BLaER1 treated with 17β-estradiol and CSF1 and Interleukin-3, amounts not matched to agents 10 nM and 100 nM (cell line): ENCODE results near the gene BICDL2.

ENCODE experiments used
- H3K27ac ChIP-seq, 11 experiments: shearing (Covaris generic); formaldehyde crosslinking; 2 replicates each; pipeline ENCODE4 v1.8.1; 2022
- H3K27me3 ChIP-seq, 11 experiments: shearing (Covaris generic); formaldehyde crosslinking; 2 replicates each; pipeline ENCODE4 v1.8.1; 2022
- H3K36me3 ChIP-seq, 11 experiments: shearing (Covaris generic); formaldehyde crosslinking; 2 replicates each; pipeline ENCODE4 v1.8.1; 2022
- H3K4me1 ChIP-seq, 10 experiments: shearing (Covaris generic); formaldehyde crosslinking; 2 replicates each; pipeline ENCODE4 v1.8.1; 2022
- H3K4me2 ChIP-seq, 11 experiments: shearing (Covaris generic); formaldehyde crosslinking; 2 replicates each; pipeline ENCODE4 v1.8.1; 2022
- H3K4me3 ChIP-seq, 10 experiments: shearing (Covaris generic); formaldehyde crosslinking; 2 replicates each; pipeline ENCODE4 v1.8.1; 2022
- H3K9ac ChIP-seq, 11 experiments: shearing (Covaris generic); formaldehyde crosslinking; 2 replicates each; pipeline ENCODE4 v1.8.1; 2022
- H3K9me3 ChIP-seq, 11 experiments: shearing (Covaris generic); formaldehyde crosslinking; replicated peaks in 1 of 11; 2 replicates each; pipeline ENCODE4 v1.8.1; 2022
- H4K20me1 ChIP-seq, 11 experiments: shearing (Covaris generic); formaldehyde crosslinking; 2 replicates each; pipeline ENCODE4 v1.8.1; 2022
- Cebpa-rat ChIP-seq, 11 experiments: shearing (Covaris generic); IDR thresholded peaks; 2 replicates each; pipeline ENCODE4 v1.8.1; 2022

BICDL2 gene

DNA sequence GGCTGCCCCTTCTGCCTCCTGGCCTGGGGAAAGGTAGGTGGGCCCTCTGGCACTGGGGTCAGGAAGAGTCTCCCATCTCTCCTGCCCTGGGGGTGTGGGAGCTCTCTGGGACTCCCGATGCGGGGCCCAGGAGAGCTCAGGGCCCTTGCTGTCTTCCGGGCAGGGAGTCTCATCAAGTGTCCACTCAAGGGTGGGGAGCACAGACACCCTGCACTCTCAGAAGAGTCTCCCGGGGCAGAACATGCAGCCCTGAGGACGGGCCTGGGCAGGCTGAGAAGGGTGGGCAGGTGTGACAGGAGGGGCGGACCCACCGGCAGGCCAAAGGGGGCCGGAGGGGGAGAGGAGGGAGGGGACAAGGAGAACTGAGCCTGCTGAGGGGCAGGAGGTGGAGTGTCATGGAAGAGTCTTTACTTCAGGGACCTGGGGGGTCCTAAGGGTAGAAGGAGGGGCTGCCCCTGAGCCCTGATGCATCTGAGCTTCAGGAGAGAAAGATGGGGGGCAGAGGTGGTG, 48.1 kb downstream of the BICDL2 start:
- no peaks in the 10 kb centered on the region for H3K9me3 ChIP-seq
- peak overlapping the region in 1 of 11 experiments; percentile 24; a peak in 1 of 22 replicates for H3K9ac ChIP-seq
- no peak for TF ChIP-seq Cebpa-rat (IDR thresholded peaks at IDR 0.05)
- peaks cover 5 to 20% (median 11%) of the 10 kb centered on the region in 10 experiments; a peak in 19 of 20 replicates for H3K4me1 ChIP-seq
- no peak overlapping the region for H3K4me3 ChIP-seq
- H4K20me1 ChIP-seq = peaks cover 0 to 14% (median 0%) of the 10 kb centered on the region in 11 experiments; a peak in 5 of 22 replicates
- peaks cover 13 to 50% (median 25%) of the 10 kb centered on the region in 11 experiments; a peak in 20 of 22 replicates for H3K27me3 ChIP-seq
- H3K36me3 ChIP-seq = no peaks in the 10 kb centered on the region
- H3K4me2 ChIP-seq = no peak overlapping the region
- H3K27ac ChIP-seq = no peak overlapping the region

DNA sequence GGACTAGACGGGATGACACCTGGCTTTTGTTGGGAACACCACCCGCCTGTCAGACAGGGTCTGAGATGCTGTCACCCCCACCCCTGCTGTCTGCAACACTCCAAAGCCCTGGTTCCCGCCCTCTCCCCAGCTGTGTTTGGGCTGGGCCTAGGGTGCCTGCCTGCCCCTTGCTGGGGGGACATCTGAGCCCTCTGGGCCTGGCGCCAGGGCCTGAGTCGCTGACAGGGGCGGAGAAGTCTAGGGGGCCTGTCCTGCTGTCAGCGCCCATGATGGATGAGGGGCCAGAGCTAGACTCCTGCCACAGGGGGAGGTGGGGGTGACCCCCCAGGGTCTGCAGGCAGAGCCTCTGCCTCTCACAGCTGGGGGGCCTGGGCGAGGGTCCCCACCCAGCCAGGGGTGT, 48.9 kb downstream of the BICDL2 start:
- Histone ChIP-seq H3K36me3 (no peaks in the 10 kb centered on the region), H3K27ac (no peak overlapping the region), H3K9me3 (no peaks in the 10 kb centered on the region), H4K20me1 (peaks cover 0 to 14% (median 0%) of the 10 kb centered on the region in 11 experiments; a peak in 5 of 22 replicates), H3K9ac (peak overlapping the region in 2 of 11 experiments; percentile 13 to 30; a peak in 2 of 22 replicates), H3K27me3 (peaks cover 13 to 41% (median 24%) of the 10 kb centered on the region in 11 experiments; a peak in 20 of 22 replicates), H3K4me3 (no peak overlapping the region), H3K4me2 (no peak overlapping the region), H3K4me1 (peaks cover 10 to 28% (median 19%) of the 10 kb centered on the region in 10 experiments; a peak in 19 of 20 replicates)
- TF ChIP-seq Cebpa-rat (IDR thresholded peaks at IDR 0.05) = no peak

- no peak for TF ChIP-seq Cebpa-rat (IDR thresholded peaks at IDR 0.05)
- Histone ChIP-seq H3K9me3 (no peaks in the 10 kb centered on the region), H3K4me1 (peaks cover 14 to 33% (median 25%) of the 10 kb centered on the region in 10 experiments; a peak in 19 of 20 replicates), H3K9ac (peak overlapping the region in 3 of 11 experiments; percentile 10 to 19 (median 13); a peak in 2 of 22 replicates), H3K4me3 (no peak overlapping the region), H3K27ac (no peak overlapping the region), H4K20me1 (peaks cover 0 to 14% (median 0%) of the 10 kb centered on the region in 11 experiments; a peak in 5 of 22 replicates), H3K27me3 (peaks cover 13 to 38% (median 24%) of the 10 kb centered on the region in 11 experiments; a peak in 20 of 22 replicates), H3K36me3 (no peaks in the 10 kb centered on the region), H3K4me2 (peak overlapping the region in 4 of 11 experiments; percentile 10 to 37 (median 20); a peak in 3 of 22 replicates)
These were observed 49.5 kb downstream of the BICDL2 start for GRCh38 chr16:2987286-2987685.

GRCh38 chr16:2986623-2987188, 50.0 kb downstream of the BICDL2 start:
- H3K36me3 ChIP-seq = no peaks in the 10 kb centered on the region
- peak overlapping the region in 2 of 11 experiments; percentile 19 to 33; a peak in 3 of 22 replicates for H3K9ac ChIP-seq
- H3K27ac ChIP-seq = no peak overlapping the region
- H3K4me2 ChIP-seq = peak overlapping the region in 6 of 11 experiments; percentile 10 to 37 (median 21); a peak in 6 of 22 replicates
- no peak overlapping the region for H3K4me3 ChIP-seq
- H3K9me3 ChIP-seq = no peaks in the 10 kb centered on the region
- peaks cover 15 to 39% (median 30%) of the 10 kb centered on the region in 10 experiments; a peak in 19 of 20 replicates for H3K4me1 ChIP-seq
- TF ChIP-seq Cebpa-rat (IDR thresholded peaks at IDR 0.05) = no peak
- H3K27me3 ChIP-seq = peaks cover 13 to 34% (median 21%) of the 10 kb centered on the region in 11 experiments; a peak in 20 of 22 replicates
- H4K20me1 ChIP-seq = peaks cover 0 to 14% (median 0%) of the 10 kb centered on the region in 11 experiments; a peak in 5 of 22 replicates

DNA sequence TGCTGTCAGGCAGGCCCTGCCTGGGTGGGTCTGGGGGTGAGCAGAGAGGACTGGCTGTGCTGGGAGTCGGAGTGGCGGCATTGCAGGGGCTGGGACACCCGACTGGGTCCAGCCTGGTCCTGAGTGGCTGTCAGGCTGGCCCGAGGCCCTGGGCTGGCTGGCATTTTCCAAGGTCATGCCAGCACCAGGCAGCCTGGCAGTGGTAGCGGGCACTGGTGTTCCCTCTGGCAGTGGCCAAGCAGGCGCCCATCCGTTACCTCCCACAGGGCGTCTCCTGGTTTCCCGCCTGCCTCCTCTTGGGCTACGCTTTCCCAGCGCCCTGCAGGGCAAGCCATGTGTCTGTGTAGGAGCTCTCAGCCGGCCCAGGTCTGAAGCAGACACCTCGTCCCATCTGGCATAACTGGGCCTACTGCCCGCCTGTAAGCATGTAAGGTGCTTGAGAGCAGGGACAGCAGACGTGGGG, 50.8 kb downstream of the BICDL2 start:
- Histone ChIP-seq H3K9ac (peak overlapping the region in 3 of 11 experiments; percentile 1 to 33 (median 19); a peak in 3 of 22 replicates), H3K27me3 (peaks cover 13 to 26% (median 14%) of the 10 kb centered on the region in 11 experiments; a peak in 20 of 22 replicates)

DNA sequence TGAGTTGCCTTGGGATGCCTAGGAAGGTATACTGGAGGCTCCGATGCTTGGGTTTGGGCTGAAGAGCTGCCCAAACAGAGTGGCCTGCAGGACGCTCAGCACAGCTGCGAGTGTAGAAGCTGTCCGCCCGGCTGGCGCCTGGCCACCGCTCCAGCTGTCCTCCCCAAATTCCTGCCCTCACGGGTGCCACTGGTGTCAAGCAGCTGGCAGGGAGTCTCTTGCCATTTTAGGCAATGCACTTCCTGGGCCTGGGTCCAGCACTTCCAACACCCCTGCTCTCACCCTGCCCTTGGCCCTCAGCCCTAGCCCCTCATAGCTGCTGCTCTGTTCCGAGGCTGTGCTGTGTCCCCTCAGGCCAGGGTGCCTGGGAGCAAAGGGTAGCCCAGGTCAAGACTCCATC, 51.3 kb downstream of the BICDL2 start:
- Histone ChIP-seq H3K27me3 (peaks cover 8 to 22% (median 9%) of the 10 kb centered on the region in 11 experiments; a peak in 20 of 22 replicates), H3K4me2 (no peak overlapping the region), H3K9me3 (no peaks in the 10 kb centered on the region), H3K4me1 (peaks cover 23 to 51% (median 41%) of the 10 kb centered on the region in 10 experiments), H4K20me1 (peaks cover 0 to 3% (median 0%) of the 10 kb centered on the region in 11 experiments; a peak in 5 of 22 replicates), H3K36me3 (no peaks in the 10 kb centered on the region), H3K27ac (no peak overlapping the region), H3K9ac (peak overlapping the region in 1 of 11 experiments; percentile 1; a peak in 1 of 22 replicates), H3K4me3 (no peak overlapping the region)
- no peak for TF ChIP-seq Cebpa-rat (IDR thresholded peaks at IDR 0.05)

More for the DNA sequence above, 50.8 kb downstream of the BICDL2 start:
- Histone ChIP-seq H3K4me3 (no peak overlapping the region), H3K4me2 (peak overlapping the region in 1 of 11 experiments; percentile 21; a peak in 1 of 22 replicates), H3K36me3 (no peaks in the 10 kb centered on the region), H4K20me1 (peaks cover 0 to 7% (median 0%) of the 10 kb centered on the region in 11 experiments; a peak in 5 of 22 replicates), H3K4me1 (peaks cover 21 to 47% (median 38%) of the 10 kb centered on the region in 10 experiments), H3K27ac (no peak overlapping the region), H3K9me3 (no peaks in the 10 kb centered on the region)
- TF ChIP-seq Cebpa-rat (IDR thresholded peaks at IDR 0.05) = no peak

DNA sequence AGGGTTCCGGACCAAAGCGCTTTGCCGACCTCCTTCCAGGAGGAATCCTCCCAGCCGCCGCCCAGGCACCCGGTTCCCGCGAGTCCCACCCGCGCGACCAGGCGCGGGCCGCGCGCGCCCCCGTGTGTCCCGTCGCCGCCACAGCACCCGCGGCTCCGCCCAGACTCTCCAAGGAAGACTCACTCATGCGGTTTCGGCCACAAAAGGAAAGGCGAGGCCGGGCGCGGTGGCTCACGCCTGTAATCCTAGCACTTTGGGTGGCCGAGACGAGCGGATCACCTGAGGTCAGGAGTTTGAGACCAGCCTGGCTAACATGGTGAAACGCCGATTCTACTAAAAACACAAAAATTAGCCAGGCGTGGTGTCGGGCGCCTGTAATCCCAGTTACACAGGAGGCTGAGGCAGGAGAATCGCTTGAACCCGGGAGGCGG, 53.0 kb downstream of the BICDL2 start:
- peaks cover 30 to 63% (median 52%) of the 10 kb centered on the region in 10 experiments for H3K4me1 ChIP-seq
- H3K27me3 ChIP-seq = peaks cover 0 to 4% (median 0%) of the 10 kb centered on the region in 11 experiments; a peak in 1 of 22 replicates
- peak overlapping the region in 9 of 10 experiments; percentile 29 to 55 (median 43); a peak in 12 of 20 replicates for H3K4me3 ChIP-seq
- peak overlapping the region; percentile 75 to 99 (median 87) for H3K4me2 ChIP-seq
- peak overlapping the region; percentile 39 to 60 (median 54); a peak in 17 of 22 replicates for H3K9ac ChIP-seq
- H3K27ac ChIP-seq = peak overlapping the region in 1 of 11 experiments; percentile 16; a peak in 1 of 22 replicates
- no peaks in the 10 kb centered on the region for H3K9me3 ChIP-seq
- no peak for TF ChIP-seq Cebpa-rat (IDR thresholded peaks at IDR 0.05)
- peaks cover 0 to 3% (median 0%) of the 10 kb centered on the region in 11 experiments; a peak in 2 of 22 replicates for H3K36me3 ChIP-seq
- H4K20me1 ChIP-seq = peaks cover 0 to 8% (median 0%) of the 10 kb centered on the region in 11 experiments; a peak in 6 of 22 replicates

GRCh38 chr16:2982402-2982801, 54.3 kb downstream of the BICDL2 start:
- Histone ChIP-seq H3K4me3 (no peak overlapping the region), H3K4me2 (peak overlapping the region in 10 of 11 experiments; percentile 75 to 99 (median 88); a peak in 17 of 22 replicates), H3K9ac (0 out of 22 replicates have a peak overlapping the region, but pooled peaks of 2 of the 11 experiments have one; percentile 29 to 35), H3K27me3 (0 out of 22 replicates have a peak, but pooled peaks cover 0 to 3% (median 0%) of the 10 kb centered on the region in 11 experiments), H3K4me1 (peaks cover 30 to 74% (median 66%) of the 10 kb centered on the region in 10 experiments), H3K27ac (no peak overlapping the region), H3K9me3 (no peaks in the 10 kb centered on the region), H4K20me1 (peaks cover 0 to 16% (median 10%) of the 10 kb centered on the region in 11 experiments; a peak in 14 of 22 replicates), H3K36me3 (peaks cover 0 to 14% (median 8%) of the 10 kb centered on the region in 11 experiments; a peak in 9 of 22 replicates)
- TF ChIP-seq Cebpa-rat (IDR thresholded peaks at IDR 0.05) = no peak
